ENCODE measurements around the gene CNNM2. TPM values are rescaled to one million over a fixed set of nuclear protein-coding genes. Genes with fewer than 3 reads are reported as not detected.

The CNNM2 gene
- total RNA-seq, 4 donors from 2014 or later = 9.9 to 21.0 (median 10.5) TPM

DNA sequence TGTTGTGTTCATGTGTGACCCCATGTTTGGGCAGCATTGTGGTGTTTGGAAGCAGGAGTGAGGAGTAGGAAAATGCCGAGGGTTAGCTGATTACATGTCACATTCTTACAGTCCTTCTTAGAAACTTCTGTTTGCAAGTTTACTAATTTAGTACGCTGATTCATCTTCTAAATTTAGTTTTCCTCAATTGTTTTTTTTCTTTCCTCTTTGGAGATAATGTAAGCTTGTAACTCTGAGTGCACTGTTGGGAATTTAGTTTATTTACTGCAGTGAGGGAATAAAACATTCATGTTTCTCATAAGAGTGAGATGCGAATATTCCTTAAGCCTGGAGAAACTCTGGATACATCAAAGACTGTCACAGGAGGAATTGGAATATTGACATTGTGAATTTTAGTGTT, 139.9 kb downstream of the CNNM2 start:
- WGBS, 2 donors = 73 to 75% methylated on average over 3 of the region's 3 CpGs
- DNase-seq (ENCODE audit: low spot score in 2 of 2) = no peak
- peaks cover 0 to 10% (median 0%) of the 10 kb centered on the region in 4 donors for H3K4me1 ChIP-seq
- H3K36me3 ChIP-seq = peaks cover 0 to 10% (median 0%) of the 10 kb centered on the region in 3 donors
- no peak overlapping the region for H3K27ac ChIP-seq
- no peak for TF ChIP-seq POLR2A (IDR thresholded peaks at IDR 0.05)
- TF ChIP-seq, protein P1, sequence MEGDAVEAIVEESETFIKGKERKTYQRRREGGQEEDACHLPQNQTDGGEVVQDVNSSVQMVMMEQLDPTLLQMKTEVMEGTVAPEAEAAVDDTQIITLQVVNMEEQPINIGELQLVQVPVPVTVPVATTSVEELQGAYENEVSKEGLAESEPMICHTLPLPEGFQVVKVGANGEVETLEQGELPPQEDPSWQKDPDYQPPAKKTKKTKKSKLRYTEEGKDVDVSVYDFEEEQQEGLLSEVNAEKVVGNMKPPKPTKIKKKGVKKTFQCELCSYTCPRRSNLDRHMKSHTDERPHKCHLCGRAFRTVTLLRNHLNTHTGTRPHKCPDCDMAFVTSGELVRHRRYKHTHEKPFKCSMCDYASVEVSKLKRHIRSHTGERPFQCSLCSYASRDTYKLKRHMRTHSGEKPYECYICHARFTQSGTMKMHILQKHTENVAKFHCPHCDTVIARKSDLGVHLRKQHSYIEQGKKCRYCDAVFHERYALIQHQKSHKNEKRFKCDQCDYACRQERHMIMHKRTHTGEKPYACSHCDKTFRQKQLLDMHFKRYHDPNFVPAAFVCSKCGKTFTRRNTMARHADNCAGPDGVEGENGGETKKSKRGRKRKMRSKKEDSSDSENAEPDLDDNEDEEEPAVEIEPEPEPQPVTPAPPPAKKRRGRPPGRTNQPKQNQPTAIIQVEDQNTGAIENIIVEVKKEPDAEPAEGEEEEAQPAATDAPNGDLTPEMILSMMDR (IDR thresholded peaks at IDR 0.05) = no peak
- TF ChIP-seq EP300 (IDR thresholded peaks at IDR 0.05) = no peak
- no peak overlapping the region for H3K4me3 ChIP-seq
- H3K9me3 ChIP-seq = no peaks in the 10 kb centered on the region
- H3K27me3 ChIP-seq = no peaks in the 10 kb centered on the region

DNA sequence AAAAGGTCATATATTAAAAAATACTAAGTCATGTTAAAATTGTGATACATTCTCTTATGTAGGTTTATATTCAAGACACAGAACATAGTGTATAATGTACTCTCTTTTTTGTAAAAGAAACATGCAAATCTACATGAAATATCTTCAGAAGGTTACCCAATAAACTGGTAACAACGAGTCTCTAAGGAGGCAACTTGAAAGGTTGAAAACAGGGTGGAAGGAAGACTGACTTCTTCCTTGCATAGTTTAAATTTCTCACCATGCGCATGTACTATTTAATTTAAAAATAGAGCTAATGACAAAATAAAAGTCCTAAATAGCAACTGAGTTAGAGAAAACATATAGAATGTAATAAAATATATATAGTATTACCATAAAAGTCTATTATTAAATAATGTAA, 142.5 kb downstream of the CNNM2 start:
- H3K9me3 ChIP-seq = no peaks in the 10 kb centered on the region
- H3K36me3 ChIP-seq = peaks cover 0 to 10% (median 0%) of the 10 kb centered on the region in 3 donors
- 80% methylated on average over 2 of the region's 2 CpGs for WGBS, 2 donors
- TF ChIP-seq POLR2A (IDR thresholded peaks at IDR 0.05) (no peak), EP300 (IDR thresholded peaks at IDR 0.05) (no peak)
- TF ChIP-seq, protein P1 (IDR thresholded peaks at IDR 0.05) = no peak
- H3K27me3 ChIP-seq = no peaks in the 10 kb centered on the region
- H3K4me1 ChIP-seq = no peaks in the 10 kb centered on the region
- DNase-seq (ENCODE audit: low spot score in 2 of 2) = no peak
- no peak overlapping the region for H3K27ac ChIP-seq
- H3K4me3 ChIP-seq = no peak overlapping the region

DNA sequence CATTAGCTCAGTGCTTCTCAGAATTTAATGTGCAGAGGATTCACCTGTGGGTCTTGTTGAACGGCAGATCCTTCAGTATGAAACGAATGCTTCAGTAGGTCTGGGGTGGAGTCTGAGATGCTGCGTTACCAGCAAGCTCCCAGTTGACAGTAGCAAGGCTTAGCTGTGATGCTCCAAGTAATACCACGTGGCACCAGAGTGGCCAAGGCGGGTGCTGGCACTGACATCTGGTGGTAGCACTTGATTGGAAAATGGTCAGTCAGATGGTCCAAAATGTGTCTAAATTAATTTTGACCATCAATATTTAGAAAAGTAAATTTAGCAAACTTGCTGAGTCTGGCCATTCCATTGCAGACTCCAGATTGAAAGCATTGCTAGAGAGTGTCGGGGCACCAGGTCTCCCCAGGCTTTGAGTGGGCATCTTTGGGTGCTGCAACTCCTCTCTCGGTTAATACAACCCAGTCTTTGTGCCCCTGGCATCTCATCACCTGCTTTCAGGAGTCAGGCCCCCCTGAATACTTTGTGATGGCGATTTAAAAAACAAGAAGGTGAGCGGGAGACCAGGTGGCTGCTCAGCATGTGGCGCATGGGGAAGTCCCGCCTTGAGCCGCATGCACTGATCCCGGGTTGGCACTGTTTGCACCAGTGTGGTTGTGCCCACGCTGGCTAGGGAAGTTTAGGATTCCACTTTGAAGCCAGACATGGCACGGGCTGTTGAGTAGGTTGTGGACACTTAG, 144.9 kb downstream of the CNNM2 start:
- Histone ChIP-seq H3K36me3 (peaks cover 0 to 9% (median 0%) of the 10 kb centered on the region in 3 donors), H3K4me1 (no peaks in the 10 kb centered on the region), H3K27me3 (no peaks in the 10 kb centered on the region), H3K27ac (no peak overlapping the region), H3K4me3 (no peak overlapping the region), H3K9me3 (no peaks in the 10 kb centered on the region)
- no peak for DNase-seq (ENCODE audit: low spot score in 2 of 2)
- TF ChIP-seq, protein P1 (IDR thresholded peaks at IDR 0.05) = no peak
- TF ChIP-seq EP300 (IDR thresholded peaks at IDR 0.05) = no peak
- TF ChIP-seq POLR2A (IDR thresholded peaks at IDR 0.05) = no peak
- WGBS, 2 donors = 70 to 83% methylated on average over 15 of the region's 15 CpGs

DNA sequence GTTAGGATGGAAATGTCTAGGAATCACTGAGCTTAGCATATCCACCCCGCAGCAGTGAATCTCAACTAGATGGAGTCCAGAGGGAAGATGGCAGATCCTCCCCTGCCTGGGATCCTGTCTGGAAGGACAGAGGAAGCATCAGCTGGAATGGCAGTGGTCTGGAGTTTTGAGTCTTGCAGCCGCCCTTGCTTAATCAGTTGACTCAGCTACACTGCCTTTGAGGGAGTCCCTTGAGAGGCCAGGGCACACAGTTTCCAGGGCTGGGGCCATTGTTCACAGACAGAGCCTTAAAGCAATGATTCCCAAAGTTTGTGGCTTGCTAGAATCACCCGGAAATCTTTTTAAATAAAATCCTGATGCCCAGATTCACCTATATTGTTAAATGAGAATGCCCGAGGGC, 146.9 kb downstream of the CNNM2 start:
- Histone ChIP-seq H3K27ac (no peak overlapping the region), H3K36me3 (peaks cover 0 to 15% (median 0%) of the 10 kb centered on the region in 3 donors), H3K4me3 (no peak overlapping the region), H3K9me3 (no peaks in the 10 kb centered on the region), H3K4me1 (peaks cover 0 to 4% (median 0%) of the 10 kb centered on the region in 4 donors), H3K27me3 (no peaks in the 10 kb centered on the region)
- WGBS, 2 donors = 83 to 88% methylated on average over 4 of the region's 4 CpGs
- TF ChIP-seq POLR2A (IDR thresholded peaks at IDR 0.05) (no peak), EP300 (IDR thresholded peaks at IDR 0.05) (no peak)
- TF ChIP-seq, protein P1 (IDR thresholded peaks at IDR 0.05) = no peak
- DNase-seq (ENCODE audit: low spot score in 2 of 2) = no peak
